HFFc6 (cell line): ENCODE measurements around the gene LHCGR. TPM values are rescaled to one million over a fixed set of nuclear protein-coding genes. Genes with fewer than 3 reads are reported as not detected.

ENCODE experiments used
- DNase-seq: peaks from one replicate; pipeline ENCODE4 v3.0.0-alpha.2; 2018
- H3K27ac Mint-ChIP-seq: 2 replicates; pipeline ENCODE4 v1.8.0; 2020; ENCODE audit warnings: mild to moderate bottlenecking, mixed read lengths
- H3K27me3 Mint-ChIP-seq: 2 replicates; pipeline ENCODE4 v1.8.0; 2021; ENCODE audit warnings: mild to moderate bottlenecking, moderate library complexity, mixed read lengths; ENCODE audit not compliant: insufficient read depth
- H3K36me3 Mint-ChIP-seq: 2 replicates; pipeline ENCODE4 v1.8.0; 2021; ENCODE audit warnings: low read depth, mixed read lengths
- H3K4me1 Mint-ChIP-seq: 2 replicates; pipeline ENCODE4 v1.8.0; 2020; ENCODE audit warnings: low read depth, mixed read lengths
- H3K4me3 Mint-ChIP-seq: 2 replicates; pipeline ENCODE4 v1.8.0; 2020; ENCODE audit warnings: mild to moderate bottlenecking, moderate library complexity, mixed read lengths
- H3K9me3 Mint-ChIP-seq: 2 replicates; pipeline ENCODE4 v1.8.0; 2020; ENCODE audit warnings: mild to moderate bottlenecking, mixed read lengths
- total RNA-seq, 6 experiments: library from RNA; stranded (reverse); fragmentation: NEBNext Ultra II Directional; extraction: Animal tissue kit (Norgen Biotek cat#: 25700); gene quantifications; 2 replicates in 1 of 6; 3 replicates in 5 of 6; pipeline ENCODE4 v1.2.3, GENCODE V29; 2021
- TF ChIP-seq, protein P1 (sequence below): fragments of 200-600 bp; sonication (generic); IDR thresholded peaks from 2 replicates; pipeline ENCODE4 v1.5.0; 2021; ENCODE audit warnings: antibody characterized with exemption, mild to moderate bottlenecking

The LHCGR gene
- total RNA-seq, 6 experiments from 2014 or later = not detected

DNA sequence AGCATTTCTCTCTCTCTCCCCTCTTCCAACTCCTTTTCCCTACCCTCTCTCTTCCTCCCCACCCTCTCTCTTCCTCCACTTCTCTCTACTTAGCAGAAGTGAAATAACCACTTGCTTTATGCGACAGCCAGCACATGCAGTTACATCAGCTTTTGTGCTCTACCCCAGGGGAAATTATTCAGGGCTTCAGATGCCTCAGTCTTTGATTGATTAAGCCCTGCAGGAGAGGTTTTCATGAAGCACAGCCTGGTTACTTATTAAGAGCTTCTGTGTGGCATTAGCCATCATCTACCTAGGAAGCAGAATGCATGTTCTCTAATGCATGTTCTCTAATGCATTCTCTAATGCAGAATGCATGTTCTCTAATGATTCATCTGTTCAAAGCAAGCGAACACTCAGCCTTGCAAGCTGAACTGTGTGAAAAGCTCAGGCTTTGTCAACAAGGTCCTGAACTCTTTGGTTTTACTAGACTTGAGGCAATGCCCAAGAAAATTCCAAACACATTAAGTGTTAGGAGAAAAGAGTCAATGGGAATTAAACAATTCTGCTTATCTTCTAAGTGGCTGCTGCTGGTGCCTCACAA is 56.1 kb downstream of the LHCGR start:
- no peak overlapping the region for H3K4me3 Mint-ChIP-seq
- no peak for DNase-seq
- no peak overlapping the region for H3K27ac Mint-ChIP-seq
- no peaks in the 10 kb centered on the region for H3K36me3 Mint-ChIP-seq
- no peaks in the 10 kb centered on the region for H3K27me3 Mint-ChIP-seq
- H3K4me1 Mint-ChIP-seq = no peaks in the 10 kb centered on the region
- TF ChIP-seq, protein P1, sequence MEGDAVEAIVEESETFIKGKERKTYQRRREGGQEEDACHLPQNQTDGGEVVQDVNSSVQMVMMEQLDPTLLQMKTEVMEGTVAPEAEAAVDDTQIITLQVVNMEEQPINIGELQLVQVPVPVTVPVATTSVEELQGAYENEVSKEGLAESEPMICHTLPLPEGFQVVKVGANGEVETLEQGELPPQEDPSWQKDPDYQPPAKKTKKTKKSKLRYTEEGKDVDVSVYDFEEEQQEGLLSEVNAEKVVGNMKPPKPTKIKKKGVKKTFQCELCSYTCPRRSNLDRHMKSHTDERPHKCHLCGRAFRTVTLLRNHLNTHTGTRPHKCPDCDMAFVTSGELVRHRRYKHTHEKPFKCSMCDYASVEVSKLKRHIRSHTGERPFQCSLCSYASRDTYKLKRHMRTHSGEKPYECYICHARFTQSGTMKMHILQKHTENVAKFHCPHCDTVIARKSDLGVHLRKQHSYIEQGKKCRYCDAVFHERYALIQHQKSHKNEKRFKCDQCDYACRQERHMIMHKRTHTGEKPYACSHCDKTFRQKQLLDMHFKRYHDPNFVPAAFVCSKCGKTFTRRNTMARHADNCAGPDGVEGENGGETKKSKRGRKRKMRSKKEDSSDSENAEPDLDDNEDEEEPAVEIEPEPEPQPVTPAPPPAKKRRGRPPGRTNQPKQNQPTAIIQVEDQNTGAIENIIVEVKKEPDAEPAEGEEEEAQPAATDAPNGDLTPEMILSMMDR = no peak
- peaks cover 21% of the 10 kb centered on the region for H3K9me3 Mint-ChIP-seq

DNA sequence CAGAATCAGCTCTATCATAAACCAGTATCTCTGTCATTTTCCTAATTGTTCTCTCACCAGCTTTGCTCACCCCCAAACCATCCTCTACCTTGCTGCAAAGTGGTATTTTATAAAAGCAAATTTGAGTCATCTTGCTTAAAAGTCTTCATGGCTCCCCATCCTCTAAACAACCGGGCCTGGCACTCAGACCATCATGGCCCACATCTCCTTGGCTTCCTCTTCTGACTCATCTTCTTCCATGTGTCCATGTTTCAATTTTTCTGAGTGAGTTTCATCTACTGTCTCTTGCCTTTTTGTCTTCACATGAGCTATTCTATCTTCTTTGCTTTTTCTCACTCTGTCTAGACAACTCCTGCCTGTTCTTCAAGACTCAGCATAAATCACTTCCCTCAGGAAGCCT is 58.6 kb downstream of the LHCGR start:
- Mint-ChIP-seq H3K4me3 (no peak overlapping the region), H3K27ac (no peak overlapping the region), H3K9me3 (peaks cover 16% of the 10 kb centered on the region), H3K4me1 (no peaks in the 10 kb centered on the region), H3K36me3 (no peaks in the 10 kb centered on the region), H3K27me3 (no peaks in the 10 kb centered on the region; the same call in 1 of the 2 replicates)
- TF ChIP-seq, protein P1 = no peak
- no peak for DNase-seq

DNA sequence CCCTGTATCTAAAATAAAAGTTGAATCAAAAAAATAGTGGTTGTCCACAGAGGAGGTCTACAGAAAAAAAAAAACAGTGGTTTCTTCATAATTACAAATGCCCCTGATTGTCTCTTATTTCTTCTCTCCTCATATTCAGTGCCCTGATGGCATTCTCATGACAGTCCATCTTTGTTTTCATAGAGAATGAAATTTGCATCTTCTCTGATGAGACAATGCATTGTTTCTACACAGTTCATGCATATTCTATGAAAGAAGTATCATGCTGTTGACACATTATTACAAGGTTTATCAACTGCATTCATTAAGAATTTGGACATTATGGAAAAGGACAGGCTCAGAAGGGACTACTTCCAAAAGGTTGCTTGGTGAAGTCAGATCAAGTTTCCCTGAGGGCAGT is 59.5 kb downstream of the LHCGR start:
- H3K27me3 Mint-ChIP-seq = no peaks in the 10 kb centered on the region; the same call in 1 of the 2 replicates
- H3K9me3 Mint-ChIP-seq = peaks cover 16% of the 10 kb centered on the region

DNA sequence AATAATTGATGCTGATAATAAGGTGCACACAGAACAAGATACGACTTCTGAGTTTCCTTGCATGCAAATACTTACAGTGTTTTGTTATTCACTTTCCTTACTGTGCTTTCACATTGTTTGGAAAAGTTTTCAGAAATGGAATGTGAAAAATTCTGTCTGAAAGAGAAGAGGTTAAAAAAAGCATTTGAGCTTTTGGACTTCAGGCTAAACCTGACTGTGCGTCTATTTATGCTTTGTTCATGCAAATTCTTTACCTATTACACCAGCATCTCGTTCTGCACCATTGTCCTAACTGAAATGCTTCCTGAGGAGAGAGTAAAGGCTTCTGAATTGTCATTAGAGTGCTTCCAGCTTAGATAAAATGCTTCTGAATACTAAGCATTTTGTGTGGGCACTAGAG is 61.4 kb downstream of the LHCGR start:
- no peak for DNase-seq
- Mint-ChIP-seq H3K4me3 (no peak overlapping the region), H3K36me3 (no peaks in the 10 kb centered on the region), H3K9me3 (peaks cover 13% of the 10 kb centered on the region), H3K4me1 (no peaks in the 10 kb centered on the region), H3K27me3 (no peaks in the 10 kb centered on the region; the same call in 1 of the 2 replicates), H3K27ac (no peak overlapping the region)
- TF ChIP-seq, protein P1 = no peak

More for the DNA sequence above, 59.5 kb downstream of the LHCGR start:
- H3K4me1 Mint-ChIP-seq = no peaks in the 10 kb centered on the region
- TF ChIP-seq, protein P1 = no peak
- H3K4me3 Mint-ChIP-seq = no peak overlapping the region
- H3K36me3 Mint-ChIP-seq = no peaks in the 10 kb centered on the region
- no peak for DNase-seq
- H3K27ac Mint-ChIP-seq = no peak overlapping the region

DNA sequence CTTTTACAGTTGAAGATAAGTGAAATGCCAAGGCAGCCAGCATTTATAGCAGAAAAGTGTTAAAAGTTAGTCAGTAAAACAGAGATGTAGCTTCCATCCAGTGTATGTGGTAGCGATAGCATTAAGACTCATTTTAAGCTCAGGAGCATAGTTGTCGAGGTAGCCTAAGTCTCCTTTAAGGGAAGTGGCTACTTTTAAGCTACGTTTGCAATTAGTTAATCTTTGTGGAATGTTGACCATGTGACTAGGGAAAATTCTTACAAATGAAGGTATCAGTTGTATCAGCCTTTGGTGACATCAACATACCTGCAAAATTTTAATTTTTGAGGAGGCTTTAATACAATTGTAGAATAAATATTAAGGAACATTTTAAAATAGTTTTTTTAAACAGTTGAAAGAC is 61.9 kb downstream of the LHCGR start:
- H3K4me3 Mint-ChIP-seq = no peak overlapping the region
- TF ChIP-seq, protein P1 = no peak
- H3K4me1 Mint-ChIP-seq = no peaks in the 10 kb centered on the region
- no peaks in the 10 kb centered on the region for H3K36me3 Mint-ChIP-seq
- H3K9me3 Mint-ChIP-seq = peaks cover 10% of the 10 kb centered on the region
- no peaks in the 10 kb centered on the region; the same call in 1 of the 2 replicates for H3K27me3 Mint-ChIP-seq
- no peak for DNase-seq
- no peak overlapping the region for H3K27ac Mint-ChIP-seq
